ENCODE results near the gene KCNA10. TPM values are rescaled to one million over a fixed set of nuclear protein-coding genes. Genes with fewer than 3 reads are reported as not detected.

The KCNA10 gene
- total RNA-seq, 2 experiments from 2014 or later, result not detected

DNA sequence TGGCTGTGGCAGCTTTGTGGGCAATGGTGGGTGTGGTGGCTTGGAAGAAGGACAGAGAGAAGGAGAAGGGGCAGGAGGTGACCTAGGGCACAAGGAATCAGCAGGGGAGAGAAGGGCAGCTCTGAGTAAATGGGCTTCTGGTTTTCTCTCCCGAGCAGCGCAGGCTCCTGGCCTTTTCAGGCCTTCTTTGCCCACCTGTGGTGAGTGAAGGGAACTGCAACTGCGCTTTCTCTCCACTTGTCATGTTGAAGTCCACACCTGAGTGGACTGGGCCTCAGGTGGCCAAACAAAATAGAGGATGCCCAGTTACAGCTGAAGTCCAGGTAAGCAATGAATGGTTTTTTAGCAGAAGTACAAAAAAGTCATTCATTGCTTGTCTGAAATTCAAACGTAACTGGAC is 29.4 kb upstream of the KCNA10 start:
- Mint-ChIP-seq H3K27me3 (peaks cover 29% of the 10 kb centered on the region), H3K9me3 (ENCODE audit: low read depth) (no peaks in the 10 kb centered on the region), H3K36me3 (no peaks in the 10 kb centered on the region), H3K4me3 (no peak overlapping the region), H3K4me1 (no peaks in the 10 kb centered on the region), H3K27ac (no peak overlapping the region)
- ATAC-seq (no peak), DNase-seq (no peak)
- CTCF ChIA-PET, result interaction anchor here (1.1 kb wide), 1 partner anchor 23 kb away, joined by 3 read pairs; no protein-coding TSS in a partner anchor

DNA sequence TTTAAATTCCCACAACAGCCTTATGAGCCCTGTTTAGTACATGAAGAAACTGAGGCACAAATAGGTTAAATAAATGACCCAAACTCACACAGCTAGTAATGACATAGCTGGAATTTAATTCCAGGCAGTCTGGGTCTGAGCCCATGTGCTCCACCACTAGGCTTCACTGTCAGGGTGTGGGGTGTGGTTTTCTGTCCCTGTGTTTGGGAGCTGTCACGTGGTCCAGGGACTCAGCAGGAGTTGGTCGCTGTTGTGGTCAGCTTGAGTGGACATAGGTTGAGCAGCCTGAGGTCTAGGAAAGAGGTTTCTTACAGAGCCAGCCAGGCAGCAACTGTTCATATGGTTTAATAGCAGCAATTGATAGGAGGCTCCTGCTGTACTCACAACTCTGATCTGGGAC is 28.0 kb upstream of the KCNA10 start:
- H3K4me1 Mint-ChIP-seq, result no peaks in the 10 kb centered on the region
- CTCF ChIA-PET, result no interaction called here
- peaks cover 17% of the 10 kb centered on the region for H3K27me3 Mint-ChIP-seq
- no peak overlapping the region for H3K4me3 Mint-ChIP-seq
- H3K36me3 Mint-ChIP-seq, result no peaks in the 10 kb centered on the region
- ATAC-seq, result no peak
- no peak overlapping the region for H3K27ac Mint-ChIP-seq
- H3K9me3 Mint-ChIP-seq (ENCODE audit: low read depth), result no peaks in the 10 kb centered on the region
- DNase-seq, result no peak

DNA sequence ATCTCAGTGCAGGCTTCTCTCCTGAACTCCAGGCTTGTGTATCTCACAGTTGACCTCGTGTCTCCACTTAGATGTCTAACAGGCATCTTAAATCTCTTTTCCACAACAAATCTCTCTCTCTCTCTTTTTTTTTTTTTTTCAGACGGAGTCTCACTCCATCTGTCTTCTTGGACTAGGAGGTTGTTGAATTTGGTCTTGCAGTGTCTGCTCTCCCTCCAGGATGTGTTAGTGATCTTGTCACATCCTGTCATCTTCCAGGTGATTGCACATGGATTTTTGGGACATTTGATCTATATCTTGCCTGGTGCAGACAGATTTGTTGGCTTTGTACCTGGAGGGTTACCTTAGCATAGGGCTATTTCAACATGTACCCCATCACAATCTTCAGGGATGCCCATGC is 26.5 kb upstream of the KCNA10 start:
- H3K27ac Mint-ChIP-seq, result no peak overlapping the region
- no peak overlapping the region for H3K4me3 Mint-ChIP-seq
- DNase-seq (no peak), ATAC-seq (no peak)
- no peaks in the 10 kb centered on the region for H3K36me3 Mint-ChIP-seq
- no peaks in the 10 kb centered on the region for H3K9me3 Mint-ChIP-seq (ENCODE audit: low read depth)
- H3K27me3 Mint-ChIP-seq, result peaks cover 16% of the 10 kb centered on the region
- no peaks in the 10 kb centered on the region for H3K4me1 Mint-ChIP-seq
- CTCF ChIA-PET, result no interaction called here

DNA sequence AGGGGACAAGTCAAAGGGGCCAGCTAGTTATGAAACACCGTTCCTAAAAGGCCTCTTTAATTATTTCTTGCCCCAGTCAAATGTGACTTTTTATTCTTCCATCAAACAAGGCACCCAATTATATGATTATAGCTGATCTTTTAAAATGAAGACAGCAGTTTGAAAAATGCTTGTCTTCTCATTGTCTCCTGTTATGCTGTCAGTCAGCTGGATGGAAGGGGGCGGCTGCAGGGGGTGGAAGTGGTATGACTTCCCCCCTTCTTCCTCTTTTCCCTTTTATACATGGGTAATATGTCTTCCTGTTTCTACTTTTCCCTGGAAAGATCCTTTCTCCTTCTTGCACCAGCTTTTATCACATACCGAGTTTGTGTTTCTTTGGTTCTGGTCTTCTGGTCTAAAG is 25.8 kb upstream of the KCNA10 start:
- CTCF ChIA-PET, result no interaction called here
- no peaks in the 10 kb centered on the region for H3K9me3 Mint-ChIP-seq (ENCODE audit: low read depth)

DNA sequence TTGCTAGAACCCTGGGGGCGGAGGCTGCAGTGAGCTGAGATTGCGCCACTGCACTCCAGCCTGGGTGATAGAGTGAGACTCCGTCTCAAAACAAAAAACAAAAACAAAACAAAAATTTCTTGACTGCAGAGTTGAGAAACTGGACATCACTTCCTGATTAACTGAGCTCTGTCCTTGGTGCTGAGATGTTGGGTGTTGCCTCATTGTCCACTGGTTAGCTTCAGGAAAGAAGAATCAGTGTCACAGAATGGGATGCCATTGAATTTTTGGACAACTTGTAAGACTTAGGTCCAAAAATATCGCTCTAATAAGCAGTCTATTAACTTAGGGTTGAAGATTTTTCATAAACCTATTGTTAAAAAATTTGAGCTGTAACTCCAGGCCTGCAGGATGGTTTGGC is 23.8 kb upstream of the KCNA10 start:
- Mint-ChIP-seq H3K4me3 (no peak overlapping the region), H3K36me3 (no peaks in the 10 kb centered on the region), H3K27me3 (peaks cover 17% of the 10 kb centered on the region), H3K27ac (no peak overlapping the region), H3K4me1 (no peaks in the 10 kb centered on the region), H3K9me3 (ENCODE audit: low read depth) (no peaks in the 10 kb centered on the region)
- CTCF ChIA-PET, result interaction anchor here (0.8 to 1.9 kb wide), 5 partner anchors 12 to 65 kb away, joined by 3 to 11 read pairs (median 3); no protein-coding TSS in a partner anchor
- no peak for DNase-seq
- ATAC-seq, result peak; percentile 47

More for the DNA sequence above, 25.8 kb upstream of the KCNA10 start:
- no peaks in the 10 kb centered on the region for H3K36me3 Mint-ChIP-seq
- no peak for ATAC-seq
- DNase-seq, result no peak
- no peak overlapping the region for H3K27ac Mint-ChIP-seq
- peaks cover 17% of the 10 kb centered on the region for H3K27me3 Mint-ChIP-seq
- H3K4me3 Mint-ChIP-seq, result no peak overlapping the region
- no peaks in the 10 kb centered on the region for H3K4me1 Mint-ChIP-seq

DNA sequence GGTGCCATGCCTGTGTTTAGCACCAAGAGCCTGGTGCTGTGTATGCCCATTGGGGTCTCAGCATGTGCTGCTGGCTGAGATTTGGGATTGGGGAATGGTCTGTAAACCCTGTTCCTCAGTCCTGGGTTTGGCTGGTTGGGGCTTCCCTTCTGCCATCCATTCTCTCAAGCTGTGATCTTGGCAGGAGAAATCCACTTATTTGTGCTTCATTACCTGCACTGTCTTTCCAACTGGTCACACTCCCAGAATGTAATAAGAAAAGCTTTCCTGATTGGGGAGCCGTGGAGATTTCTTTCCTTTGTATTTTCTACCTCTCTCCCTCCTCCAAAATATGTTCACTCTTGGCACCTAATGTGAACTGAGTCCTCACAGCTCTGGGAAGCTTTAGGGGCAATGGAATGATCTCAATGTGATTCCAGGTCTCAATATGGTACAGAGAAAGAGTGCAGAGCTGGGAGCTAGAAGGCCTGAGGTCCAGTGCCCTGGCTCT is 23.0 kb upstream of the KCNA10 start:
- ATAC-seq (no peak), DNase-seq (no peak)
- H3K27ac Mint-ChIP-seq, result no peak overlapping the region
- H3K27me3 Mint-ChIP-seq, result peaks cover 17% of the 10 kb centered on the region
- H3K4me1 Mint-ChIP-seq, result no peaks in the 10 kb centered on the region
- H3K4me3 Mint-ChIP-seq, result no peak overlapping the region
- CTCF ChIA-PET, result interaction anchor here (0.9 to 1.4 kb wide), 3 partner anchors 13 to 224 kb away, joined by 3 to 4 read pairs (median 3); no protein-coding TSS in a partner anchor
- no peaks in the 10 kb centered on the region for H3K36me3 Mint-ChIP-seq
- H3K9me3 Mint-ChIP-seq (ENCODE audit: low read depth), result no peaks in the 10 kb centered on the region

DNA sequence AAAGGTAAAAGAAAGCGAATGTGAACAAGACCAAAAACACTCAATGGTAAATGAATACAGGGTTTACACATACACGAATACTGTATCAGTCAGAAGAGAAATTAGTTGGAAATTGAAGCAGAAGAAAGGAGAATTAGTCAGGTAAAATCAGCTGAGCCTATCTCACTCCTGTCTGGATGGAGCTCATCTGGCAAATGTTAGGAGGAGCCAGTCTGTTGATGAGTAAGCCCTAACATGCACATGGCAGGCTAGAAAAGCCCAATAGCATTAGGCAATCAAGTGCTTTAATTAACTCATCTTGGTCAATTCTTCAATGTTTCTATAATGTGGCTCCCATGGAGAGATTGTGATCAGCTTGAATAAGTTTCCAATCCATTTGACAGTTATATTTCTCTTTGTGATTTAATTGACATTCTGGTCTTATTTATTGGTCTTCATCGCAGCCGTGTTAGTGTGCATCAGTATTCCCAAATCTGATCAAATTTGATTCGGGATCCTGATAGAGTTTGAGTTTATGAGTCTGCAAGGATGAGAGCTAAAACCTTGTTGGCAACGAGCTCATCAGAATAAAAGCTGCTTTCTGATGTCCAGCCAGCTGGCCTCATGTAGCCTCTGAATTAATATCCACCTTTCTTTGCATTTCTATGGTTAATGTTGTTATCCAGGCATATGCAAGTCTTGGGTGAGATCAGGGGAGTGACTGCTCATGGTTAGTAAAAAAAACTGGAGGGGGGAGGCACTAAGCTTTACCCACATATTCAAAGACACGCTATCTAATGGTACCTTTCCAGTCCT is 22.1 kb upstream of the KCNA10 start:
- Mint-ChIP-seq H3K27ac (no peak overlapping the region), H3K4me1 (no peaks in the 10 kb centered on the region), H3K36me3 (no peaks in the 10 kb centered on the region), H3K27me3 (peaks cover 15% of the 10 kb centered on the region), H3K4me3 (no peak overlapping the region), H3K9me3 (ENCODE audit: low read depth) (no peaks in the 10 kb centered on the region)
- DNase-seq (no peak), ATAC-seq (no peak)
- CTCF ChIA-PET, result interaction anchor here (0.8 to 1.4 kb wide), 4 partner anchors 8 to 225 kb away, joined by 3 to 4 read pairs (median 4); no protein-coding TSS in a partner anchor

DNA sequence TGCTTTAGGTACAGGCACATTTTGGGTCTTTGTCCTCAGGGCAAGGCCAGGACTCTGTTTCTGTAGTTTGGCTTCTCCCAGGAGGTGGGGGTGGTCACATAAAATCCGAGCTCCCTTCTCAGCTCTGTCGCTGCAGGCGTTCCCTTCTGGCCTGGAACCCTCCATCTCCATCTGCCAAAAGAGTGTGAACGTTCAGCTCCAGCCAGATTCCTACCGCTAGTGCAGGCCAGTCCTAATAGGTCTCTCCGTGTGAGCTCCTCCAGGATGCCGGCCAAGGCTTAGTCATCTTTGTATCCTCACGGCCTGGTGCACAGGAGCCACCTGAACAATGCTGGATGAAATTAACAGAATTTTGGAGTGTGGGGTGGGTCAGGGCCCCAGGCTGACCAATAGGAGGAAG is 19.9 kb upstream of the KCNA10 start:
- Mint-ChIP-seq H3K27me3 (peaks cover 8% of the 10 kb centered on the region), H3K4me1 (no peaks in the 10 kb centered on the region), H3K9me3 (ENCODE audit: low read depth) (no peaks in the 10 kb centered on the region), H3K4me3 (no peak overlapping the region), H3K27ac (no peak overlapping the region), H3K36me3 (no peaks in the 10 kb centered on the region)
- ATAC-seq, result no peak
- DNase-seq, result no peak
- CTCF ChIA-PET, result no interaction called here

DNA sequence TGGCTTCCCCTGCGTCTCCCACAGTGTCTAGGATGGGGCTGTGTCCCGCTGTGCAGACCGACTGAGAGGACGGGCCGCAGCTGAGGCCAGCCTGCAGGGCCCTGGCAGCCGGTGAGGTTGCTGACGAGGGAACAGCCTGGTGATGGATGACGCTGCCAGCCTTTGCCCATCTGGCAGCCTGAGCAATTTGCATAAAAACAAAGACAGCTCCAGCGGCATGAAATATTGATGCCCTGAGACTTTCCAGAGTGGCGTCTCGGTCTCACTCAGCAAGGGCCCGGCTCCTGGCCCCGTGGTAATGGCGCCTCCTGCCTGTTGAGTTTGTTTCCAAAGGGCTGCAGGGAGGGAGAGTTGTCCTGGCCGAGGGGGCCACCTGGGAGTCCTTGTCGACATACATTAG is 19.1 kb upstream of the KCNA10 start:
- ATAC-seq (no peak), DNase-seq (no peak)
- H3K9me3 Mint-ChIP-seq (ENCODE audit: low read depth), result no peaks in the 10 kb centered on the region
- no peak overlapping the region for H3K4me3 Mint-ChIP-seq
- no peaks in the 10 kb centered on the region for H3K4me1 Mint-ChIP-seq
- H3K27me3 Mint-ChIP-seq, result peaks cover 12% of the 10 kb centered on the region
- no peak overlapping the region for H3K27ac Mint-ChIP-seq
- no peaks in the 10 kb centered on the region for H3K36me3 Mint-ChIP-seq
- CTCF ChIA-PET, result no interaction called here

DNA sequence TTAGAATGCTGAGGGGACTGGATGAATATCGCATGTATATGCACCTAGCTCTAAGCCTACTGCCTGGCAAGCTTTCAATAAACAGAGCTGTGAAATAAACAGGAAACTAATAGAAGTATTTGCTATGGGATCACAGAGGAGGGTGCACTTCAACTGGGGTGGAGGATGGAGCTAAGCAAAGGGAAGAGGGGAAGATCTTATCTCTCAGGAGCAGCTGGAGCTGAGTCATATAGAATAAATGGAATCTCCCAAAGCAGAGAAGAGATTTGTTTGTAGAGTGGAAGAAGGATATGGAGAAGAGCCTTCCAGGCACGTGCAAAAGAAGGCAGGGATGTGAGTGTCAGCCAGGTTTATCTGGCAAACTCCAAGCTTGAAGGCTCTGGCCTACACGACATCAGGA is 17.0 kb upstream of the KCNA10 start:
- Mint-ChIP-seq H3K4me3 (no peak overlapping the region), H3K9me3 (ENCODE audit: low read depth) (no peaks in the 10 kb centered on the region), H3K36me3 (no peaks in the 10 kb centered on the region), H3K27ac (no peak overlapping the region), H3K4me1 (no peaks in the 10 kb centered on the region), H3K27me3 (peaks cover 26% of the 10 kb centered on the region)
- DNase-seq, result no peak
- CTCF ChIA-PET, result interaction anchor here (1.0 to 2.2 kb wide), 2 partner anchors 12 to 20 kb away, joined by 3 to 6 read pairs; no protein-coding TSS in a partner anchor
- ATAC-seq, result no peak

DNA sequence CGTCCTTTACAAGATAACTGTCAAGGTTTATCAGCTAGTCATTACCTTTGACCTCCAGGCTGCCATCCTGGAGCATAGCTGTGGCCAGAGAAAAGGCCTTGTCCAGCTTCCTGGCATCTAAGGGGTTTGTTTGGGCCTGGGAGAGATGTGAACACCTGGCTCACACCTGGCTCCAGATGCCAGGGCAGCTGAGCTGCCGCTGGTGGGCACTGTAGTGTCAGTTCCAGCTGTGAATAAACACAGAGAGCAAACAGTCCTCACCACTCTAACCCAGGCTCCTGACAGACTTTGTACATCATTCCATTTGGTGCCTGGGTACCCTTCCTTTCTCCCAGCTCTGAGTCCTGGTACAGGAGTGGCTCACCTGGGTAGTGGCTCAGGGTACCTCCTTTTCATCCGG is 14.3 kb upstream of the KCNA10 start:
- ATAC-seq (no peak), DNase-seq (no peak)
- CTCF ChIA-PET, result interaction anchor here (1.7 kb wide), 1 partner anchor 9 kb away, joined by 4 read pairs; no protein-coding TSS in a partner anchor
- no peak overlapping the region for H3K4me3 Mint-ChIP-seq
- no peaks in the 10 kb centered on the region for H3K9me3 Mint-ChIP-seq (ENCODE audit: low read depth)
- H3K36me3 Mint-ChIP-seq, result no peaks in the 10 kb centered on the region
- H3K4me1 Mint-ChIP-seq, result no peaks in the 10 kb centered on the region
- peaks cover 33% of the 10 kb centered on the region for H3K27me3 Mint-ChIP-seq
- no peak overlapping the region for H3K27ac Mint-ChIP-seq

DNA sequence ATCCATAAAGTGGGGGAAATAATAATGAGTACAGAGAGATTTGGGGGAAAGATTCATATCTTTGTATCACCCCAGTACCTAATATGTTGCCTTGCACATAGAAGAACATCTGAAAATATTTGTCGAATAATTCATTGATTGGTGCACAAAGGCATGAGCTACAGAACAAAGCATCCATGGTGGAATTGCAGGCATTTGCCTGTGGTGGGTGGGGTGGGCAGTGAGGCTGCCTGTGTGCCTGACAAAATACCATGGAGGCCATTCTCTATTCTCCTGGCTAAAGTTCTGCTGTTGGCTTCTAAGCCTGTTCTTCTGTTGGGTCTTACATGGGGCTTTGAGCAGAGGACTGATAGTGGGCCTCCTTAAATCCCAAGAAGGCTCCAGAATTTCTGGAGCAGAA is 10.0 kb upstream of the KCNA10 start:
- H3K4me1 Mint-ChIP-seq, result no peaks in the 10 kb centered on the region
- CTCF ChIA-PET, result interaction anchor here (1.3 to 1.5 kb wide), 2 partner anchors 26 to 252 kb away, joined by 3 to 7 read pairs; no protein-coding TSS in a partner anchor
- H3K27me3 Mint-ChIP-seq, result peaks cover 46% of the 10 kb centered on the region
- no peak overlapping the region for H3K27ac Mint-ChIP-seq
- H3K36me3 Mint-ChIP-seq, result no peaks in the 10 kb centered on the region
- DNase-seq, result no peak
- H3K9me3 Mint-ChIP-seq (ENCODE audit: low read depth), result no peaks in the 10 kb centered on the region
- no peak overlapping the region for H3K4me3 Mint-ChIP-seq
- no peak for ATAC-seq

DNA sequence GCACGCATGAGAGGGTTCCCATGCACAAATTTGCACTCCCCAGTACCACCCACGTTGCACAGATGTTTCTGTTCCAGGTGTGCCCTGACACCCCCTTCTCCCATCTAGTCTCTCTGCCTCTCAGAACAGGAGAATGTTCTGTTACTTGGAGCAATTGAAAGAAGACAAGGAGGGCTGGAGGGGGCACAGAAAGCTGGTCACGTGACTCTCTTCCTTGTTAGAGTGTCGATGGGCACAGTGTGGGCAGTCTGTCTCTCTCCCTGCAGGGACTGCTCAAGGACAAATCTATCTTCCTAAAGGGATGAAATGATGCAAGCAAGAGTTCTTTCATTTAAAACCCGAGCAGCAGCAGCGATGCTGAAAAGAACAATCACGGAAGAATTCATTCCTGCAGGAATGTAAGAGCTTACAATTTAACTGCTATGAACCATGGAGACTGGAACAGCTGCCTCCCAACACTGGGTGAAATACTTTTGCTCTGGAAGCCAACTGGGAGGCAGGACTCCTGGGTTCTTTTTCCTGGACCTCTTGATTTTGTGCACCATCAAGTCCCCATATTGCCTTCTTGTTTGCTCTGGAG is 7.3 kb upstream of the KCNA10 start:
- Mint-ChIP-seq H3K27ac (no peak overlapping the region), H3K4me1 (no peaks in the 10 kb centered on the region), H3K36me3 (no peaks in the 10 kb centered on the region), H3K27me3 (peaks cover 50% of the 10 kb centered on the region), H3K9me3 (ENCODE audit: low read depth) (no peaks in the 10 kb centered on the region), H3K4me3 (no peak overlapping the region)
- DNase-seq (no peak), ATAC-seq (no peak)
- CTCF ChIA-PET, result interaction anchor here (0.9 to 4.6 kb wide), 4 partner anchors 29 to 256 kb away, joined by 3 to 51 read pairs (median 6); no protein-coding TSS in a partner anchor

DNA sequence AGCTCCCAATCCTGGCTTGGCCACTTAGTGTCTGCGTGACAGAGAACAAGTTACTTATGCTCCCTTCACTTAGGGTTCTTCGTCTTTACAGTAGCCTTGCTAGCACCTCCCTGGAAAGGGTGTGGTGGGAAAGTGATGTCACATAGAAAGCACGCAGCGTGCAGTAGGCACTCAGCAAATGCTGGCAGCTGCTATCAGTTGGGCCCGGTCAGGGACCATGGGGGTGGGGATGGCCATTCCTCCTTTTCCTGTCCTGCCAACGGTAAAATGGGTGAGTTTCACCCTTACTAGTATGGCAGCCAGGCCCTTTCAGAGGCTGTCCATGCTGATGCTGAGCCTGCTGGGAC is 6.2 kb upstream of the KCNA10 start:
- DNase-seq (no peak), ATAC-seq (no peak)
- no peaks in the 10 kb centered on the region for H3K9me3 Mint-ChIP-seq (ENCODE audit: low read depth)
- H3K4me1 Mint-ChIP-seq, result no peaks in the 10 kb centered on the region
- no peak overlapping the region for H3K27ac Mint-ChIP-seq
- H3K36me3 Mint-ChIP-seq, result no peaks in the 10 kb centered on the region
- CTCF ChIA-PET, result interaction anchor here (0.7 to 4.6 kb wide), 9 partner anchors 8 to 261 kb away, joined by 3 to 51 read pairs (median 6); partner anchors contain the start of gene KCNA2
- no peak overlapping the region for H3K4me3 Mint-ChIP-seq
- H3K27me3 Mint-ChIP-seq, result peaks cover 52% of the 10 kb centered on the region

Data from activated CD8-positive, alpha-beta memory T cell treated with anti-CD3 and anti-CD28 coated beads, Interleukin-2, amount 10 ng/mL, durations not matched to agents 7 days and 5 days (primary cell).